Measurements from ENCODE around the gene ACSL6.

DNA sequence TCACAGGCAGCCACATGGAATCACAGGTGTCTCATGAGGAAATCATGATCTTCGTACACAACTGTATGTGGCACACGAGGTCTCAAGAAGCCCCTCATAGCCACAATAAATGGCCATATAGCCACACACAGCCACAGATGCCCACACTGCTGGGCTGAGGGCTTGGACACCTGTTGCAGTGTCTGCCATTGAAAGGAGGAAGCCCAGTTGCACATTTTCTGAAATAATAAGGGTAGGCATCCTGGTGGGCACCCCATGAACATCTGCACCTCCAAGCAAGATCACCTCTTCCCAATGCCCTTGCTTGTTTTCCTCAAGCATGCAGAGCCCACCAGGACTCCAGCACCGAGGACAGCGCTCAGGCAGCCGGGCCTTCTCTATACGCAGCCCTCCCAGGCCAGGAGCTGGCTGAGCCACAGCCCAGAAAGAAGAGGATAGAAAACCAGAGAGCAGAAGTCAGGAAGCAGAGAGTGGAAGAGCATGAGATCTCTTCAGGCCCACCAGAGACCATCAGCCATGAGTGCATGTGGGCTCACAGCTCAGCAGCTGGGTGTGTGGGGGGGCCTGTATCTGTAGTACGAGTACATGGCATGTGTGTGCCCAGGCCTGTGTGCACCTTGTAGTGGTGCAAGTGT is 1.0 kb upstream of the ACSL6 start:
- TF ChIP-seq, protein P1, sequence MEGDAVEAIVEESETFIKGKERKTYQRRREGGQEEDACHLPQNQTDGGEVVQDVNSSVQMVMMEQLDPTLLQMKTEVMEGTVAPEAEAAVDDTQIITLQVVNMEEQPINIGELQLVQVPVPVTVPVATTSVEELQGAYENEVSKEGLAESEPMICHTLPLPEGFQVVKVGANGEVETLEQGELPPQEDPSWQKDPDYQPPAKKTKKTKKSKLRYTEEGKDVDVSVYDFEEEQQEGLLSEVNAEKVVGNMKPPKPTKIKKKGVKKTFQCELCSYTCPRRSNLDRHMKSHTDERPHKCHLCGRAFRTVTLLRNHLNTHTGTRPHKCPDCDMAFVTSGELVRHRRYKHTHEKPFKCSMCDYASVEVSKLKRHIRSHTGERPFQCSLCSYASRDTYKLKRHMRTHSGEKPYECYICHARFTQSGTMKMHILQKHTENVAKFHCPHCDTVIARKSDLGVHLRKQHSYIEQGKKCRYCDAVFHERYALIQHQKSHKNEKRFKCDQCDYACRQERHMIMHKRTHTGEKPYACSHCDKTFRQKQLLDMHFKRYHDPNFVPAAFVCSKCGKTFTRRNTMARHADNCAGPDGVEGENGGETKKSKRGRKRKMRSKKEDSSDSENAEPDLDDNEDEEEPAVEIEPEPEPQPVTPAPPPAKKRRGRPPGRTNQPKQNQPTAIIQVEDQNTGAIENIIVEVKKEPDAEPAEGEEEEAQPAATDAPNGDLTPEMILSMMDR (conservative IDR thresholded peaks at IDR 0.05; ENCODE audit: low read length), result no peak
- no peak for TF ChIP-seq EZH2phosphoT487 (IDR thresholded peaks at IDR 0.05; ENCODE audit: borderline replicate concordance)

All from Loucy (cell line).